ENCODE measurements around the gene TMEM51. TPM values are rescaled to one million over a fixed set of nuclear protein-coding genes. Genes with fewer than 3 reads are reported as not detected.

Gene TMEM51
- total and polyA plus RNA-seq, 10 donors: 3.5 to 13.8 (median 7.5) TPM

- Histone ChIP-seq H3K9me3 (no peaks in the 10 kb centered on the region), H3K4me1 (peaks cover 0 to 12% (median 0%) of the 10 kb centered on the region in 6 donors), H3K4me3 (no peak overlapping the region), H3K27me3 (replicated peaks in 1 of 7) (peaks cover 0 to 24% (median 0%) of the 10 kb centered on the region in 7 donors), H3K27ac (no peak overlapping the region), H3K36me3 (no peaks in the 10 kb centered on the region)
- intact Hi-C loops (cut with DNase I; ENCODE audit: low total_unique reads): no loop called here
- 5 to 21% (median 18%) methylated on average over 5 to 6 of the region's 6 CpGs for WGBS, 5 donors
- TF ChIP-seq CTCF (IDR thresholded peaks at IDR 0.05 in 8 of 11, conservative IDR thresholded peaks at IDR 0.05 in 3 of 11) (no peak), POLR2A (IDR thresholded peaks at IDR 0.05) (no peak), POLR2AphosphoS5 (IDR thresholded peaks at IDR 0.05) (no peak)
- DNase-seq: no peak
These were observed 11.5 kb upstream of the TMEM51 start for GRCh38 chr1:15141935-15142539.

- intact Hi-C loops (cut with DNase I; ENCODE audit: low total_unique reads): no loop called here
- no peak for TF ChIP-seq POLR2AphosphoS5 (IDR thresholded peaks at IDR 0.05)
- no peak for TF ChIP-seq POLR2A (IDR thresholded peaks at IDR 0.05)
- no peak for TF ChIP-seq CTCF (IDR thresholded peaks at IDR 0.05 in 8 of 11, conservative IDR thresholded peaks at IDR 0.05 in 3 of 11)
- Histone ChIP-seq H3K27ac (no peak overlapping the region), H3K27me3 (replicated peaks in 1 of 7) (peaks cover 0 to 2% (median 0%) of the 10 kb centered on the region in 7 donors), H3K4me1 (peaks cover 0 to 5% (median 0%) of the 10 kb centered on the region in 6 donors), H3K36me3 (no peaks in the 10 kb centered on the region), H3K4me3 (no peak overlapping the region), H3K9me3 (no peaks in the 10 kb centered on the region)
- DNase-seq: no peak
- 77 to 89% (median 82%) methylated on average over 2 of the region's 2 CpGs for WGBS, 5 donors
These were observed 8.2 kb upstream of the TMEM51 start for GRCh38 chr1:15145327-15145726.

GRCh38 chr1:15146142-15146680, 7.3 kb upstream of the TMEM51 start:
- intact Hi-C loops (cut with DNase I; ENCODE audit: low total_unique reads): no loop called here
- Histone ChIP-seq H3K27me3 (replicated peaks in 1 of 7) (peaks cover 0 to 9% (median 0%) of the 10 kb centered on the region in 7 donors), H3K27ac (no peak overlapping the region), H3K4me3 (no peak overlapping the region), H3K4me1 (peaks cover 0 to 5% (median 0%) of the 10 kb centered on the region in 6 donors), H3K36me3 (no peaks in the 10 kb centered on the region), H3K9me3 (no peaks in the 10 kb centered on the region)
- no peak for DNase-seq
- 40 to 56% (median 45%) methylated on average over 3 to 4 of the region's 4 CpGs for WGBS, 5 donors
- TF ChIP-seq POLR2A (IDR thresholded peaks at IDR 0.05) (no peak), POLR2AphosphoS5 (IDR thresholded peaks at IDR 0.05) (no peak), CTCF (IDR thresholded peaks at IDR 0.05 in 8 of 11, conservative IDR thresholded peaks at IDR 0.05 in 3 of 11) (no peak)

- H3K4me1 ChIP-seq: peaks cover 0 to 10% (median under 1%) of the 10 kb centered on the region in 6 donors
- no peaks in the 10 kb centered on the region for H3K36me3 ChIP-seq
- TF ChIP-seq POLR2A (IDR thresholded peaks at IDR 0.05) (no peak), CTCF (IDR thresholded peaks at IDR 0.05 in 8 of 11, conservative IDR thresholded peaks at IDR 0.05 in 3 of 11) (no peak), POLR2AphosphoS5 (IDR thresholded peaks at IDR 0.05) (no peak)
- no peak overlapping the region for H3K27ac ChIP-seq
- H3K27me3 ChIP-seq (replicated peaks in 1 of 7): peaks cover 0 to 16% (median 0%) of the 10 kb centered on the region in 7 donors
- no peaks in the 10 kb centered on the region for H3K9me3 ChIP-seq
- H3K4me3 ChIP-seq: no peak overlapping the region
- intact Hi-C loops (cut with DNase I; ENCODE audit: low total_unique reads): no loop called here
- DNase-seq: no peak
- 39 to 55% (median 51%) methylated on average over 4 of the region's 4 CpGs for WGBS, 5 donors
These were observed 6.6 kb upstream of the TMEM51 start for GRCh38 chr1:15146971-15147376.

All from spleen (tissue), 11 donors.